ENCODE data around the gene DSCAML1. TPM values are rescaled to one million over a fixed set of nuclear protein-coding genes. Genes with fewer than 3 reads are reported as not detected.

Gene DSCAML1
- total RNA-seq, 6 experiments from 2014 or later: not detected

- Mint-ChIP-seq H3K27ac (no peak overlapping the region), H3K27me3 (ENCODE audit: insufficient read depth) (peaks cover 52% of the 10 kb centered on the region), H3K4me1 (ENCODE audit: low read depth) (peaks cover 6% of the 10 kb centered on the region; the same call in 1 of the 2 replicates), H3K36me3 (ENCODE audit: low read depth) (no peaks in the 10 kb centered on the region), H3K9me3 (no peaks in the 10 kb centered on the region), H3K4me3 (no peak overlapping the region)
- DNase-seq: no peak
- TF ChIP-seq, protein P1, sequence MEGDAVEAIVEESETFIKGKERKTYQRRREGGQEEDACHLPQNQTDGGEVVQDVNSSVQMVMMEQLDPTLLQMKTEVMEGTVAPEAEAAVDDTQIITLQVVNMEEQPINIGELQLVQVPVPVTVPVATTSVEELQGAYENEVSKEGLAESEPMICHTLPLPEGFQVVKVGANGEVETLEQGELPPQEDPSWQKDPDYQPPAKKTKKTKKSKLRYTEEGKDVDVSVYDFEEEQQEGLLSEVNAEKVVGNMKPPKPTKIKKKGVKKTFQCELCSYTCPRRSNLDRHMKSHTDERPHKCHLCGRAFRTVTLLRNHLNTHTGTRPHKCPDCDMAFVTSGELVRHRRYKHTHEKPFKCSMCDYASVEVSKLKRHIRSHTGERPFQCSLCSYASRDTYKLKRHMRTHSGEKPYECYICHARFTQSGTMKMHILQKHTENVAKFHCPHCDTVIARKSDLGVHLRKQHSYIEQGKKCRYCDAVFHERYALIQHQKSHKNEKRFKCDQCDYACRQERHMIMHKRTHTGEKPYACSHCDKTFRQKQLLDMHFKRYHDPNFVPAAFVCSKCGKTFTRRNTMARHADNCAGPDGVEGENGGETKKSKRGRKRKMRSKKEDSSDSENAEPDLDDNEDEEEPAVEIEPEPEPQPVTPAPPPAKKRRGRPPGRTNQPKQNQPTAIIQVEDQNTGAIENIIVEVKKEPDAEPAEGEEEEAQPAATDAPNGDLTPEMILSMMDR (IDR thresholded peaks at IDR 0.05): no peak
These were observed 189.6 kb downstream of the DSCAML1 start for GRCh38 chr11:117607449-117607848.

- H3K27me3 Mint-ChIP-seq (ENCODE audit: insufficient read depth): peaks cover 56% of the 10 kb centered on the region
These were observed 190.2 kb downstream of the DSCAML1 start for GRCh38 chr11:117606790-117607189.

GRCh38 chr11:117606211-117606610 is 190.8 kb downstream of the DSCAML1 start:
- H3K27me3 Mint-ChIP-seq (ENCODE audit: insufficient read depth): peaks cover 54% of the 10 kb centered on the region

More at GRCh38 chr11:117606790-117607189, 190.2 kb downstream of the DSCAML1 start:
- TF ChIP-seq, protein P1 (IDR thresholded peaks at IDR 0.05): no peak
- Mint-ChIP-seq H3K27ac (no peak overlapping the region), H3K9me3 (no peaks in the 10 kb centered on the region), H3K4me3 (no peak overlapping the region), H3K4me1 (ENCODE audit: low read depth) (peaks cover 6% of the 10 kb centered on the region; the same call in 1 of the 2 replicates), H3K36me3 (ENCODE audit: low read depth) (no peaks in the 10 kb centered on the region)
- no peak for DNase-seq

GRCh38 chr11:117605331-117605730 is 191.7 kb downstream of the DSCAML1 start:
- H3K4me1 Mint-ChIP-seq (ENCODE audit: low read depth): peaks cover 5% of the 10 kb centered on the region; the same call in 1 of the 2 replicates
- peaks cover 58% of the 10 kb centered on the region for H3K27me3 Mint-ChIP-seq (ENCODE audit: insufficient read depth)
- no peak overlapping the region for H3K27ac Mint-ChIP-seq
- DNase-seq: no peak
- TF ChIP-seq, protein P1 (IDR thresholded peaks at IDR 0.05): no peak
- H3K36me3 Mint-ChIP-seq (ENCODE audit: low read depth): no peaks in the 10 kb centered on the region
- no peak overlapping the region for H3K4me3 Mint-ChIP-seq
- no peaks in the 10 kb centered on the region for H3K9me3 Mint-ChIP-seq

More at GRCh38 chr11:117606211-117606610, 190.8 kb downstream of the DSCAML1 start:
- TF ChIP-seq, protein P1 (IDR thresholded peaks at IDR 0.05): no peak
- Mint-ChIP-seq H3K27ac (no peak overlapping the region), H3K9me3 (no peaks in the 10 kb centered on the region), H3K36me3 (ENCODE audit: low read depth) (no peaks in the 10 kb centered on the region), H3K4me1 (ENCODE audit: low read depth) (peaks cover 6% of the 10 kb centered on the region; the same call in 1 of the 2 replicates), H3K4me3 (no peak overlapping the region)
- DNase-seq: no peak

GRCh38 chr11:117604336-117604995 is 192.6 kb downstream of the DSCAML1 start:
- no peak for DNase-seq
- TF ChIP-seq, protein P1 (IDR thresholded peaks at IDR 0.05): no peak
- no peak overlapping the region for H3K4me3 Mint-ChIP-seq
- H3K9me3 Mint-ChIP-seq: no peaks in the 10 kb centered on the region
- H3K4me1 Mint-ChIP-seq (ENCODE audit: low read depth): no peaks in the 10 kb centered on the region
- H3K27me3 Mint-ChIP-seq (ENCODE audit: insufficient read depth): peaks cover 61% of the 10 kb centered on the region
- H3K36me3 Mint-ChIP-seq (ENCODE audit: low read depth): no peaks in the 10 kb centered on the region
- no peak overlapping the region for H3K27ac Mint-ChIP-seq
